GM12878 (cell line): ENCODE data around the gene DMD. TPM values are rescaled to one million over a fixed set of nuclear protein-coding genes. Genes with fewer than 3 reads are reported as not detected.

Experiments
- ATAC-seq: fragments of 200-7000 bp; cut with Tn5 transposase; 3 replicates; pipeline ENCODE4 v1.9.1; 2020; ENCODE audit warnings: mild to moderate bottlenecking, moderate library complexity
- BruUV-seq: library from RNA; stranded (reverse); fragments of 400-500 nt; replicated peaks from 2 replicates; lab custom pipeline; 2021; lab: Mats Ljungman, UMichigan
- CTCF ChIA-PET: fragments of 300-600 bp; sonication (Branson Sonifier 250); formaldehyde crosslinking; extraction: SDS; loops from one replicate; lab custom pipeline; 2021; ENCODE audit warnings: inconsistent platforms; lab: Yijun Ruan, JAX
- POLR2A ChIA-PET: fragments of 350-600 bp; formaldehyde crosslinking; extraction: SDS; loops from one replicate; lab custom pipeline; 2021; ENCODE audit warnings: inconsistent platforms; lab: Charles Lee
- RAD21 ChIA-PET: fragments of 300-600 bp; sonication (Branson Sonifier 250); formaldehyde crosslinking; loops from one replicate; lab custom pipeline; 2023; ENCODE audit warnings: antibody characterized with exemption; ENCODE audit not compliant: unreplicated experiment; lab: Charles Lee
- SMC1A ChIA-PET: fragments of 300-600 bp; sonication (Branson Sonifier 250); formaldehyde crosslinking; loops from one replicate; lab custom pipeline; 2023; ENCODE audit not compliant: unreplicated experiment, uncharacterized antibody; lab: Charles Lee
- DNase-seq: peaks from one replicate; pipeline ENCODE4 v3.0.0-alpha.2; 2011; ENCODE audit warnings: low read depth, low spot score
- FAIRE-seq: peaks from 3 replicates; lab custom pipeline; 2011; peaks lifted over from hg19 to GRCh38; lab: Jason Lieb, UNC
- H2AFZ ChIP-seq: 2 replicates; pipeline ENCODE4 v1.6.0; 2011; ENCODE audit warnings: low read depth, low read length, control low read depth; ENCODE audit not compliant: control insufficient read depth
- H3K27ac ChIP-seq: 2 replicates; pipeline ENCODE4 v1.5.1; 2011; ENCODE audit warnings: control low read depth; ENCODE audit not compliant: control insufficient read depth, insufficient read depth
- H3K27me3 ChIP-seq, 2 experiments: replicated peaks in 1 of 2; 2 replicates each; pipeline versions ENCODE4 v1.6.0 to v1.6.1; 2011; ENCODE audit warnings: low read length in 1 of 2; ENCODE audit not compliant: control insufficient read depth in 2 of 2, insufficient read depth in 2 of 2
- H3K36me3 ChIP-seq, 2 experiments: 2 replicates each; pipeline ENCODE4 v1.5.1; 2011; ENCODE audit warnings: low read length in 1 of 2; ENCODE audit not compliant: control insufficient read depth in 2 of 2, insufficient read depth in 2 of 2
- H3K4me1 ChIP-seq: 2 replicates; pipeline ENCODE4 v1.6.1; 2011; ENCODE audit warnings: mild to moderate bottlenecking, low read length, moderate library complexity, mixed read lengths; ENCODE audit not compliant: control insufficient read depth, insufficient read depth
- H3K4me2 ChIP-seq: 2 replicates; pipeline ENCODE4 v1.6.0; 2011; ENCODE audit warnings: control low read depth; ENCODE audit not compliant: control insufficient read depth, insufficient read depth
- H3K4me3 ChIP-seq: fragments of 200-600 bp; sonication (generic); 2 replicates; pipeline ENCODE4 v1.5.1; 2016
- H3K79me2 ChIP-seq: 2 replicates; pipeline ENCODE4 v1.6.0; 2011; ENCODE audit warnings: low read length; ENCODE audit not compliant: control insufficient read depth, insufficient read depth
- H3K9ac ChIP-seq: 2 replicates; pipeline ENCODE4 v1.8.0; 2011; ENCODE audit warnings: low read length, control low read depth, mixed read lengths; ENCODE audit not compliant: control insufficient read depth, insufficient read depth
- H3K9me3 ChIP-seq: replicated peaks from 3 replicates; pipeline ENCODE4 v1.5.1; 2011; ENCODE audit warnings: mild to moderate bottlenecking, low read length; ENCODE audit not compliant: control insufficient read depth, insufficient read depth
- H4K20me1 ChIP-seq: 2 replicates; pipeline ENCODE4 v1.6.0; 2011; ENCODE audit not compliant: control insufficient read depth, insufficient read depth
- BACH1 ChIP-seq: fragments of 450-650 bp; IDR thresholded peaks from 2 replicates; pipeline ENCODE4 v1.6.1; 2017; ENCODE audit warnings: mild to moderate bottlenecking, borderline replicate concordance
- CBX3 ChIP-seq: fragments of 200-600 bp; sonication (generic); IDR thresholded peaks from 2 replicates; pipeline ENCODE4 v1.6.1; 2016; ENCODE audit warnings: low read depth, borderline replicate concordance
- CEBPB ChIP-seq, 2 experiments: fragments of 150-350 bp in 1 of 2; IDR thresholded peaks; 2 replicates each; pipeline ENCODE4 v1.6.1; 2012 to 2014; ENCODE audit warnings: low read depth in 2 of 2, low read length in 2 of 2, borderline replicate concordance in 1 of 2, inconsistent platforms in 1 of 2
- ETV6 ChIP-seq, 2 experiments: fragments of 450-650 bp in 1 of 2; IDR thresholded peaks in 1 of 2; conservative IDR thresholded peaks in 1 of 2; 2 replicates each; pipeline ENCODE4 v1.6.1; 2014; ENCODE audit warnings: antibody characterized with exemption in 1 of 2, borderline replicate concordance in 1 of 2, low read depth in 1 of 2, mild to moderate bottlenecking in 1 of 2, moderate library complexity in 1 of 2
- HDGF ChIP-seq: fragments of 450-650 bp; IDR thresholded peaks from 2 replicates; pipeline ENCODE4 v1.6.1; 2016; ENCODE audit warnings: antibody characterized with exemption
- IKZF1 ChIP-seq: fragments of 450-650 bp; conservative IDR thresholded peaks from 2 replicates; pipeline ENCODE4 v1.6.1; 2017; ENCODE audit warnings: antibody characterized with exemption, mild to moderate bottlenecking
- MXI1 ChIP-seq: fragments of 150-350 bp; IDR thresholded peaks from 2 replicates; pipeline ENCODE4 v1.6.1; 2011; ENCODE audit warnings: low read depth, mild to moderate bottlenecking, inconsistent platforms, low read length, improper control_type of control experiment
- NFIC ChIP-seq: IDR thresholded peaks from 2 replicates; pipeline ENCODE4 v1.6.1; 2012; ENCODE audit warnings: low read depth, mild to moderate bottlenecking, inconsistent platforms, low read length, moderate library complexity
- NFXL1 ChIP-seq: fragments of 450-650 bp; IDR thresholded peaks from 2 replicates; pipeline ENCODE4 v1.6.1; 2017; ENCODE audit warnings: antibody characterized with exemption, mild to moderate bottlenecking, borderline replicate concordance
- NR2C1 ChIP-seq: fragments of 450-650 bp; IDR thresholded peaks from 2 replicates; pipeline ENCODE4 v1.6.1; 2017; ENCODE audit warnings: antibody characterized with exemption, mild to moderate bottlenecking, moderate library complexity
- NRF1 ChIP-seq: conservative IDR thresholded peaks from 2 replicates; pipeline ENCODE4 v1.6.1; 2011; ENCODE audit warnings: mild to moderate bottlenecking, low read depth, low read length, improper control_type of control experiment
- PAX5 ChIP-seq: IDR thresholded peaks from 2 replicates; pipeline ENCODE4 v1.6.1; 2011; ENCODE audit warnings: low read depth, low read length, borderline replicate concordance
- REST ChIP-seq: IDR thresholded peaks from 2 replicates; pipeline ENCODE4 v1.6.1; 2012; ENCODE audit warnings: mild to moderate bottlenecking, low read depth, low read length
- SMC3 ChIP-seq: IDR thresholded peaks from 2 replicates; pipeline ENCODE4 v1.6.1; 2011; ENCODE audit warnings: low read length, improper control_type of control experiment, borderline replicate concordance
- SP1 ChIP-seq: IDR thresholded peaks from one replicate; pipeline ENCODE4 v1.6.1; 2011; ENCODE audit warnings: low read depth, low read length
- SREBF1 ChIP-seq: IDR thresholded peaks from 2 replicates; pipeline ENCODE4 v1.6.1; 2012; ENCODE audit warnings: mild to moderate bottlenecking, low read length
- SREBF2 ChIP-seq: IDR thresholded peaks from 2 replicates; pipeline ENCODE4 v1.6.1; 2012; ENCODE audit warnings: mild to moderate bottlenecking, low read length
- ZBED1 ChIP-seq: IDR thresholded peaks from 2 replicates; pipeline ENCODE4 v1.6.1; 2016; ENCODE audit warnings: borderline replicate concordance
- ZSCAN29 ChIP-seq: fragments of 450-650 bp; IDR thresholded peaks from 2 replicates; pipeline ENCODE4 v1.6.1; 2017; ENCODE audit warnings: mild to moderate bottlenecking, moderate library complexity
- WGBS: methylation state at CpG from one replicate; pipeline ENCODE4 v1.1.6; 2016; ENCODE audit warnings: low lambda C conversion rate; ENCODE audit not compliant: insufficient replicate concordance, insufficient coverage; ENCODE audit errors: missing lambda C conversion rate; 5-methylcytosine and 5-hydroxymethylcytosine counted together
- in situ Hi-C: fragments of 300-500 bp; cut with MboI; formaldehyde crosslinking; loops from 9 replicates; pipeline ENCODE4 v1.14.3; 2018; ENCODE audit warnings: mixed read lengths
- intact Hi-C: fragments of 100-400 bp; cut with micrococcal nuclease; formaldehyde crosslinking; loops from one replicate; pipeline ENCODE4 v1.14.2; 2022; ENCODE audit not compliant: unreplicated experiment
- polyA plus RNA-seq, 11 experiments: library from polyadenylated mRNA; depleted of rRNA in 4 of 11; unstranded in 6 of 11; stranded (reverse) in 5 of 11; fragments of >200 nt; fragmentation: Nextera tagmentation in 4 of 11; fragmentation: Illumina TruSeq in 1 of 11; extraction: Ambion mirVana in 4 of 11; extraction: Trizol in 1 of 11; gene quantifications; 1 replicate in 1 of 11; 2 replicates in 10 of 11; pipeline versions ENCODE4 v1.2.1 to v1.2.3, GENCODE V29; 2011 to 2016; ENCODE audit warnings: inconsistent platforms in 2 of 11, missing spikeins in 2 of 11, low read depth in 1 of 11
- total RNA-seq, 4 experiments: library from RNA; depleted of rRNA in 3 of 4; stranded (reverse); fragments of >200 nt in 3 of 4; fragmentation: Illumina TruSeq in 1 of 4; extraction: Trizol in 1 of 4; gene quantifications; 2 replicates each; pipeline versions ENCODE4 v1.2.1 to v1.2.3, GENCODE V29; 2013 to 2021
- TF ChIP-seq, protein P1 (sequence below): fragments of 450-650 bp; IDR thresholded peaks from 2 replicates; pipeline ENCODE4 v1.6.1; 2014; ENCODE audit warnings: mild to moderate bottlenecking

Gene DMD
- total and polyA plus RNA-seq, 10 of the 15 experiments (the other 5 are each of a cell fraction or from before 2014, with no cell fraction given), result 1.4 to 24.3 (median 4.3) TPM

- TF ChIP-seq NR2C1 (no peak), SREBF2 (no peak), NFIC (no peak), CEBPB (IDR thresholded peaks at IDR 0.05; ENCODE audit: borderline replicate concordance in 1 of 2, low read depth in 2 of 2, low read length in 2 of 2) (no peak), NFXL1 (no peak), REST (no peak), HDGF (no peak), MXI1 (no peak), SREBF1 (no peak), SP1 (no peak), ZBED1 (no peak), ZSCAN29 (no peak), CBX3 (no peak), PAX5 (no peak), IKZF1 (no peak), NRF1 (no peak), ETV6 (conservative IDR thresholded peaks at IDR 0.05 in 1 of 2, IDR thresholded peaks at IDR 0.05 in 1 of 2; ENCODE audit: borderline replicate concordance in 1 of 2, low read depth in 1 of 2) (no peak), SMC3 (no peak), BACH1 (no peak)
- TF ChIP-seq, protein P1, sequence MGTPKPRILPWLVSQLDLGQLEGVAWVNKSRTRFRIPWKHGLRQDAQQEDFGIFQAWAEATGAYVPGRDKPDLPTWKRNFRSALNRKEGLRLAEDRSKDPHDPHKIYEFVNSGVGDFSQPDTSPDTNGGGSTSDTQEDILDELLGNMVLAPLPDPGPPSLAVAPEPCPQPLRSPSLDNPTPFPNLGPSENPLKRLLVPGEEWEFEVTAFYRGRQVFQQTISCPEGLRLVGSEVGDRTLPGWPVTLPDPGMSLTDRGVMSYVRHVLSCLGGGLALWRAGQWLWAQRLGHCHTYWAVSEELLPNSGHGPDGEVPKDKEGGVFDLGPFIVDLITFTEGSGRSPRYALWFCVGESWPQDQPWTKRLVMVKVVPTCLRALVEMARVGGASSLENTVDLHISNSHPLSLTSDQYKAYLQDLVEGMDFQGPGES, result no peak
- no peak overlapping the region for H3K4me3 ChIP-seq
- H3K36me3 ChIP-seq, result no peaks in the 10 kb centered on the region
- SMC1A ChIA-PET, result no interaction called here
- POLR2A ChIA-PET, result no interaction called here
- intact Hi-C loops (no loop called here), in situ Hi-C loops (no loop called here)
- H3K9ac ChIP-seq, result no peak overlapping the region
- no peak for ATAC-seq
- no peaks in the 10 kb centered on the region for H4K20me1 ChIP-seq
- H3K27ac ChIP-seq, result no peak overlapping the region
- no peak overlapping the region for H2AFZ ChIP-seq
- CTCF ChIA-PET, result no interaction called here
- WGBS, result 47% methylated on average over 7 of the region's 7 CpGs
- H3K27me3 ChIP-seq, result no peaks in the 10 kb centered on the region
- no peak for FAIRE-seq
- RAD21 ChIA-PET, result no interaction called here
- no peaks in the 10 kb centered on the region for H3K9me3 ChIP-seq
- DNase-seq, result no peak
- BruUV-seq, result no TSS peak
- no peaks in the 10 kb centered on the region for H3K4me1 ChIP-seq
- no peak overlapping the region for H3K4me2 ChIP-seq
- no peaks in the 10 kb centered on the region for H3K79me2 ChIP-seq
Observed at GRCh38 chrX:33129607-33130006, 81.7 kb downstream of the DMD start.
